Neural cell (in vitro differentiated cells): ENCODE data around the gene IFI35. TPM values are rescaled to one million over a fixed set of nuclear protein-coding genes. Genes with fewer than 3 reads are reported as not detected.

ENCODE experiments used
- H2AFZ ChIP-seq: fragments of 200-600, 300-800 bp; sonication (generic), shearing (Covaris generic); 2 replicates; pipeline ENCODE4 v1.6.0; 2014; ENCODE audit warnings: low read depth, mild to moderate bottlenecking, antibody characterized with exemption, low read length, moderate library complexity
- H3F3A ChIP-seq: fragments of 200-600 bp; shearing (Covaris generic); 2 replicates; pipeline ENCODE4 v1.6.1; 2016; ENCODE audit warnings: mild to moderate bottlenecking, moderate library complexity, mixed read lengths, antibody characterized with exemption, low read length; ENCODE audit not compliant: insufficient read depth, poor library complexity, severe bottlenecking
- H3K27ac ChIP-seq: fragments of 200-600, 300-800 bp; sonication (generic), shearing (Covaris generic); 2 replicates; pipeline ENCODE4 v1.5.1; 2014; ENCODE audit warnings: mild to moderate bottlenecking, low read length, moderate library complexity
- H3K27me3 ChIP-seq: fragments of 300-800, 200-600 bp; sonication (generic), shearing (Covaris generic); 2 replicates; pipeline ENCODE4 v1.6.0; 2014; ENCODE audit warnings: mild to moderate bottlenecking, low read depth, low read length, moderate library complexity; ENCODE audit not compliant: insufficient read depth
- H3K36me3 ChIP-seq: fragments of 300-800, 200-600 bp; sonication (generic), shearing (Covaris generic); 2 replicates; pipeline ENCODE4 v1.5.1; 2014; ENCODE audit warnings: mild to moderate bottlenecking, antibody characterized with exemption, low read length, moderate library complexity; ENCODE audit not compliant: insufficient read depth
- H3K4me2 ChIP-seq: fragments of 300-800, 200-600 bp; sonication (generic), shearing (Covaris generic); 2 replicates; pipeline ENCODE4 v1.6.0; 2014; ENCODE audit warnings: mild to moderate bottlenecking, low read length
- H3K4me3 ChIP-seq: fragments of 300-800, 200-600 bp; sonication (generic), shearing (Covaris generic); 2 replicates; pipeline ENCODE4 v1.5.1; 2014; ENCODE audit warnings: mild to moderate bottlenecking, low read length, moderate library complexity
- H3K79me2 ChIP-seq: fragments of 200-600 bp; shearing (Covaris generic); replicated peaks from 2 replicates; pipeline ENCODE4 v1.6.0; 2014; ENCODE audit warnings: mild to moderate bottlenecking, low read length, moderate library complexity; ENCODE audit not compliant: insufficient read depth
- H3K9ac ChIP-seq: fragments of 300-800, 200-600 bp; sonication (generic), shearing (Covaris generic); 2 replicates; pipeline ENCODE4 v1.6.1; 2016; ENCODE audit warnings: mild to moderate bottlenecking, low read length, mixed read lengths
- H3K9me2 ChIP-seq: fragments of 200-600 bp; shearing (Covaris generic); 2 replicates; pipeline ENCODE4 v1.6.1; 2016; ENCODE audit warnings: mild to moderate bottlenecking, low read length, mixed read lengths; ENCODE audit not compliant: insufficient read depth
- H3K9me3 ChIP-seq: fragments of 200-600, 300-800 bp; sonication (generic), shearing (Covaris generic); 2 replicates; pipeline ENCODE4 v1.6.1; 2016; ENCODE audit warnings: mild to moderate bottlenecking, mixed run types, low read length, moderate library complexity, mixed read lengths
- H4K20me1 ChIP-seq: fragments of 200-600 bp; shearing (Covaris generic); 2 replicates; pipeline ENCODE4 v1.6.1; 2016; ENCODE audit warnings: mild to moderate bottlenecking, mixed run types; ENCODE audit not compliant: insufficient read depth
- EP300 ChIP-seq: fragments of 450-650 bp; conservative IDR thresholded peaks from 2 replicates; pipeline ENCODE4 v1.6.1; 2014; ENCODE audit warnings: antibody characterized with exemption, mild to moderate bottlenecking, moderate library complexity; ENCODE audit not compliant: poor library complexity, severe bottlenecking
- EZH2 ChIP-seq: fragments of 200-600, 300-800 bp; shearing (Covaris generic), sonication (generic); IDR thresholded peaks from 2 replicates; pipeline ENCODE4 v1.6.1; 2014; ENCODE audit warnings: antibody characterized with exemption, low read length, borderline replicate concordance, mild to moderate bottlenecking; ENCODE audit not compliant: insufficient read depth, poor library complexity, severe bottlenecking
- MXI1 ChIP-seq: fragments of 450-650 bp; conservative IDR thresholded peaks from 2 replicates; pipeline ENCODE4 v1.6.1; 2014; ENCODE audit warnings: antibody characterized with exemption, mild to moderate bottlenecking; ENCODE audit not compliant: poor library complexity, severe bottlenecking
- POLR2AphosphoS5 ChIP-seq: IDR thresholded peaks from 2 replicates; pipeline ENCODE4 v1.6.1; 2012
- RAD21 ChIP-seq: fragments of 450-650 bp; conservative IDR thresholded peaks from 2 replicates; pipeline ENCODE4 v1.6.1; 2014; ENCODE audit warnings: antibody characterized with exemption, mild to moderate bottlenecking, moderate library complexity
- REST ChIP-seq: IDR thresholded peaks from 2 replicates; pipeline ENCODE4 v1.6.1; 2012; ENCODE audit warnings: borderline replicate concordance
- SMC3 ChIP-seq: fragments of 450-650 bp; conservative IDR thresholded peaks from 2 replicates; pipeline ENCODE4 v1.6.1; 2014; ENCODE audit warnings: antibody characterized with exemption, mild to moderate bottlenecking, moderate library complexity; ENCODE audit not compliant: poor library complexity
- TAF1 ChIP-seq: IDR thresholded peaks from 2 replicates; pipeline ENCODE4 v1.6.1; 2012; ENCODE audit warnings: low read depth
- polyA plus RNA-seq: library from polyadenylated mRNA; depleted of rRNA; stranded (reverse); fragments of >200 nt; gene quantifications from 2 replicates; pipeline ENCODE4 v1.2.3, GENCODE V29; 2014
- TF ChIP-seq, protein P1 (sequence below): fragments of 450-650 bp; IDR thresholded peaks from 2 replicates; pipeline ENCODE4 v1.5.1; 2014; ENCODE audit warnings: antibody characterized with exemption, mild to moderate bottlenecking, moderate library complexity; ENCODE audit not compliant: poor library complexity, severe bottlenecking

The IFI35 gene
- polyA plus RNA-seq, 1 donor from 2014 or later, result not detected

DNA sequence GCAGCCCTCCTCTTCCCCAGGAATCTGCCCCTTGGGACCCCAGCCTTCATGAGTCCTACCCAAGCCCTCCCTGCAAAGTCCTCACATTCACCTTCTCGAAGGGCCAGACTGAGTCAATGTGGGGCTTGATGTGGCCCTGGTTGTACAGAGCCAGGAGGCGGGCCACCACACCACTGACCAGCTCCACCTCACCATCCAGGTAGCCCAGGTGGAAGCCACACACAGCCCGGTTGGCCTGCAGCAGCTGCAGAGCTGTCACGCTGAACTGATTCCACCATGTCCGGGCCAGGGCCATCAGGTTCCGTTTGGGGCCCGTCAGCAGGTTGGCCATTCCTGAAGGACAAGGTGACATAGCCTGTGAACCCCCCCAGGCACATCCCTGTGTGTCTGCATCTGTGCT is 9.6 kb downstream of the IFI35 start:
- Histone ChIP-seq H2AFZ (no peak overlapping the region), H3K27me3 (no peaks in the 10 kb centered on the region), H3K9ac (no peak overlapping the region), H3K9me3 (no peaks in the 10 kb centered on the region), H3K4me3 (no peak overlapping the region), H3K79me2 (peaks cover 48% of the 10 kb centered on the region), H3K36me3 (no peaks in the 10 kb centered on the region), H4K20me1 (peaks cover 4% of the 10 kb centered on the region), H3K9me2 (no peaks in the 10 kb centered on the region), H3K27ac (no peak overlapping the region), H3F3A (peaks cover 7% of the 10 kb centered on the region), H3K4me2 (no peak overlapping the region)
- no peak for TF ChIP-seq MXI1
- TF ChIP-seq, protein P1, sequence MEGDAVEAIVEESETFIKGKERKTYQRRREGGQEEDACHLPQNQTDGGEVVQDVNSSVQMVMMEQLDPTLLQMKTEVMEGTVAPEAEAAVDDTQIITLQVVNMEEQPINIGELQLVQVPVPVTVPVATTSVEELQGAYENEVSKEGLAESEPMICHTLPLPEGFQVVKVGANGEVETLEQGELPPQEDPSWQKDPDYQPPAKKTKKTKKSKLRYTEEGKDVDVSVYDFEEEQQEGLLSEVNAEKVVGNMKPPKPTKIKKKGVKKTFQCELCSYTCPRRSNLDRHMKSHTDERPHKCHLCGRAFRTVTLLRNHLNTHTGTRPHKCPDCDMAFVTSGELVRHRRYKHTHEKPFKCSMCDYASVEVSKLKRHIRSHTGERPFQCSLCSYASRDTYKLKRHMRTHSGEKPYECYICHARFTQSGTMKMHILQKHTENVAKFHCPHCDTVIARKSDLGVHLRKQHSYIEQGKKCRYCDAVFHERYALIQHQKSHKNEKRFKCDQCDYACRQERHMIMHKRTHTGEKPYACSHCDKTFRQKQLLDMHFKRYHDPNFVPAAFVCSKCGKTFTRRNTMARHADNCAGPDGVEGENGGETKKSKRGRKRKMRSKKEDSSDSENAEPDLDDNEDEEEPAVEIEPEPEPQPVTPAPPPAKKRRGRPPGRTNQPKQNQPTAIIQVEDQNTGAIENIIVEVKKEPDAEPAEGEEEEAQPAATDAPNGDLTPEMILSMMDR, result no peak
- TF ChIP-seq POLR2AphosphoS5, result no peak
- TF ChIP-seq EZH2, result no peak
- TF ChIP-seq TAF1, result no peak
- TF ChIP-seq REST, result no peak
- no peak for TF ChIP-seq SMC3
- TF ChIP-seq RAD21, result no peak
- no peak for TF ChIP-seq EP300

GRCh38 chr17:43018008-43018853 is 11.6 kb downstream of the IFI35 start:
- H3K27ac ChIP-seq, result peak overlapping the region; percentile 95
- no peaks in the 10 kb centered on the region for H3K36me3 ChIP-seq
- no peaks in the 10 kb centered on the region for H3K9me2 ChIP-seq
- no peaks in the 10 kb centered on the region for H3K9me3 ChIP-seq
- H3K79me2 ChIP-seq, result peaks cover 63% of the 10 kb centered on the region
- H2AFZ ChIP-seq, result no peak overlapping the region
- H4K20me1 ChIP-seq, result peaks cover 4% of the 10 kb centered on the region
- H3K27me3 ChIP-seq, result no peaks in the 10 kb centered on the region
- H3F3A ChIP-seq, result peaks cover 7% of the 10 kb centered on the region
- H3K9ac ChIP-seq, result peak overlapping the region; percentile 67
- peak overlapping the region; percentile 81 for H3K4me2 ChIP-seq
- H3K4me3 ChIP-seq, result peak overlapping the region; percentile 80
- TF ChIP-seq, protein P1, result no peak
- peak; percentile 77 for TF ChIP-seq EP300
- TF ChIP-seq EZH2, result no peak
- TF ChIP-seq REST, result no peak
- TF ChIP-seq SMC3, result peak; percentile 39
- TF ChIP-seq TAF1, result no peak
- TF ChIP-seq RAD21, result no peak
- peak; percentile 32 for TF ChIP-seq POLR2AphosphoS5
- peak; percentile 92 for TF ChIP-seq MXI1
